HepG2 (cell line): Measurements from ENCODE around the gene PTPRN.

Source experiments
- POLR2AphosphoS5 ChIP-seq: IDR thresholded peaks from 2 replicates; pipeline ENCODE4 v1.6.1; 2012; ENCODE audit warnings: low read depth, low read length
- ZNF761 ChIP-seq: sonication (generic); formaldehyde crosslinking; conservative IDR thresholded peaks from 2 replicates; pipeline ENCODE4 v1.4.0; 2020; ENCODE audit warnings: mild to moderate bottlenecking, missing genetic modification reagents

GRCh38 chr2:219274361-219274921 is 34.8 kb downstream of the PTPRN start:
- TF ChIP-seq ZNF761 (no peak), POLR2AphosphoS5 (no peak)
